A673 (cell line): ENCODE results near the gene RAB11FIP4.

Source experiments
- EZH2 ChIP-seq: fragments of 200-600 bp; sonication (generic); IDR thresholded peaks from 2 replicates; pipeline ENCODE4 v1.6.1; 2017; ENCODE audit warnings: borderline replicate concordance, low read depth, mild to moderate bottlenecking, mixed read lengths, antibody characterized with exemption, low read length; ENCODE audit not compliant: poor library complexity, severe bottlenecking
- TF ChIP-seq, protein P1 (sequence below): fragments of 300-800, 200-600 bp; sonication (generic); conservative IDR thresholded peaks from 2 replicates; pipeline ENCODE4 v1.5.1; 2017; ENCODE audit warnings: low read depth, mild to moderate bottlenecking, antibody characterized with exemption, low read length, moderate library complexity, mixed read lengths

DNA sequence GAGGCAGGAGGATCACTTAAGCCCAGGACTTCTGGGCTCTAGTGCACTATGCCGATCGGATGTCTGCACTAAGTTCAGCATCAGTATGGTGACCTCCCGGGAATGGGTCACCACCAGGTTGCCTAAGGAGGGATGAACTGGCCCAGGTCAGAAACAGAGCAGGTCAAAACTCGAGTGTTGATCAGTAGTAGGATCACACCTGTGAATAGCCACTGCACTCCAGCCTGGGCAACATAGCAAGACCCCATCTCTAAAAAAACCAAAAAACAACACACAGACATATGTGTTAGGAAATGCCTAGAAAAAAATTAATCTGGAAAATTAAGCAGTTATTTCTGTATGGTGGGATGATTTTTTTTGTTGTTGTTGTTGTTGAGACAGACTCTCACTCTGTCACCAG, 127.0 kb downstream of the RAB11FIP4 start:
- TF ChIP-seq, protein P1, sequence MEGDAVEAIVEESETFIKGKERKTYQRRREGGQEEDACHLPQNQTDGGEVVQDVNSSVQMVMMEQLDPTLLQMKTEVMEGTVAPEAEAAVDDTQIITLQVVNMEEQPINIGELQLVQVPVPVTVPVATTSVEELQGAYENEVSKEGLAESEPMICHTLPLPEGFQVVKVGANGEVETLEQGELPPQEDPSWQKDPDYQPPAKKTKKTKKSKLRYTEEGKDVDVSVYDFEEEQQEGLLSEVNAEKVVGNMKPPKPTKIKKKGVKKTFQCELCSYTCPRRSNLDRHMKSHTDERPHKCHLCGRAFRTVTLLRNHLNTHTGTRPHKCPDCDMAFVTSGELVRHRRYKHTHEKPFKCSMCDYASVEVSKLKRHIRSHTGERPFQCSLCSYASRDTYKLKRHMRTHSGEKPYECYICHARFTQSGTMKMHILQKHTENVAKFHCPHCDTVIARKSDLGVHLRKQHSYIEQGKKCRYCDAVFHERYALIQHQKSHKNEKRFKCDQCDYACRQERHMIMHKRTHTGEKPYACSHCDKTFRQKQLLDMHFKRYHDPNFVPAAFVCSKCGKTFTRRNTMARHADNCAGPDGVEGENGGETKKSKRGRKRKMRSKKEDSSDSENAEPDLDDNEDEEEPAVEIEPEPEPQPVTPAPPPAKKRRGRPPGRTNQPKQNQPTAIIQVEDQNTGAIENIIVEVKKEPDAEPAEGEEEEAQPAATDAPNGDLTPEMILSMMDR, result no peak
- no peak for TF ChIP-seq EZH2
